ENCODE measurements around the gene RSU1.

The RSU1 gene

DNA sequence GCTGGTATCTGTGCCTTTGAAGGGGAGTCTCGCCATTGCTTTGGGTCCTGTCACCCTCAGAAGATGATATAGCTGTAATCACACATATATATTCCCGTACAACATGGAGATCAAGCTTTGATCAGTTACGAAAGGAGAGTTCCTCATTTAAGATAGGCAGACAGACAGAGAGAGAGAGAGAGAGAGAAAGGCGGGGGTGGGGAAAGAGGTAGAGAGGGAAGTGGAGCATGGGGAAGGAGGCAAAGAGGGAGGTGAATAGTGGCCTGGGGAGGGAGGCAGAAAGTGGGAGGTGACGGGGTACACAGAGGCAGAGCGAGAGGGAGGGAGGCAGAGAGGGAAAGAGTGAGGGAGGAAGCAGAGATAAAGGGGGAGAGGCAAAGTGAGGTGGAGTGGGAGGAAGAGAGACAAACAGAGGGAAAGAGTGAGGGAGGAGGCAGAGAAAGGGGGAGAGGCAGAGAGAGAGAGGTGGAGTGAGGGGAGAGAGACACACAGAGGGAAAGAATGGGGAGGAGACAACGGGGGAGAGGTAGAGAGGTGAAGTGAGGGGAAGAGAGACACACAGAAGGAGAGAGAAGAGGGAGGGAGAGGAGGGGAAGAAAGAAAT lies 250.9 kb downstream of the RSU1 start:
- TF ChIP-seq, protein P1, sequence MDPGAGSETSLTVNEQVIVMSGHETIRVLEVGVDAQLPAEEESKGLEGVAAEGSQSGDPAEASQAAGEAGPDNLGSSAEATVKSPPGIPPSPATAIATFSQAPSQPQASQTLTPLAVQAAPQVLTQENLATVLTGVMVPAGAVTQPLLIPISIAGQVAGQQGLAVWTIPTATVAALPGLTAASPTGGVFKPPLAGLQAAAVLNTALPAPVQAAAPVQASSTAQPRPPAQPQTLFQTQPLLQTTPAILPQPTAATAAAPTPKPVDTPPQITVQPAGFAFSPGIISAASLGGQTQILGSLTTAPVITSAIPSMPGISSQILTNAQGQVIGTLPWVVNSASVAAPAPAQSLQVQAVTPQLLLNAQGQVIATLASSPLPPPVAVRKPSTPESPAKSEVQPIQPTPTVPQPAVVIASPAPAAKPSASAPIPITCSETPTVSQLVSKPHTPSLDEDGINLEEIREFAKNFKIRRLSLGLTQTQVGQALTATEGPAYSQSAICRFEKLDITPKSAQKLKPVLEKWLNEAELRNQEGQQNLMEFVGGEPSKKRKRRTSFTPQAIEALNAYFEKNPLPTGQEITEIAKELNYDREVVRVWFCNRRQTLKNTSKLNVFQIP (CRISPR knock-in tag; IDR thresholded peaks at IDR 0.05; ENCODE audit: borderline replicate concordance, low read depth) = no peak
- TF ChIP-seq TCF4 (CRISPR knock-in tag; IDR thresholded peaks at IDR 0.05; ENCODE audit: borderline replicate concordance) (no peak), ZC3H10 (CRISPR knock-in tag; IDR thresholded peaks at IDR 0.05) (no peak), RARB (CRISPR knock-in tag; IDR thresholded peaks at IDR 0.05) (no peak), OSR1 (CRISPR knock-in tag; IDR thresholded peaks at IDR 0.05) (no peak), GLIS3 (CRISPR knock-in tag; IDR thresholded peaks at IDR 0.05) (no peak), ESRRG (CRISPR knock-in tag; IDR thresholded peaks at IDR 0.05) (no peak), TOX (CRISPR knock-in tag; IDR thresholded peaks at IDR 0.05; ENCODE audit: borderline replicate concordance) (no peak), SNAI2 (CRISPR knock-in tag; IDR thresholded peaks at IDR 0.05) (no peak), BACH2 (CRISPR knock-in tag; IDR thresholded peaks at IDR 0.05; ENCODE audit: borderline replicate concordance) (no peak), ZNF8 (CRISPR knock-in tag; IDR thresholded peaks at IDR 0.05) (no peak), ARNTL (CRISPR knock-in tag; IDR thresholded peaks at IDR 0.05; ENCODE audit: borderline replicate concordance, low read depth) (no peak), PPARA (CRISPR knock-in tag; IDR thresholded peaks at IDR 0.05; ENCODE audit: borderline replicate concordance) (no peak)
- TF ChIP-seq, protein P2, sequence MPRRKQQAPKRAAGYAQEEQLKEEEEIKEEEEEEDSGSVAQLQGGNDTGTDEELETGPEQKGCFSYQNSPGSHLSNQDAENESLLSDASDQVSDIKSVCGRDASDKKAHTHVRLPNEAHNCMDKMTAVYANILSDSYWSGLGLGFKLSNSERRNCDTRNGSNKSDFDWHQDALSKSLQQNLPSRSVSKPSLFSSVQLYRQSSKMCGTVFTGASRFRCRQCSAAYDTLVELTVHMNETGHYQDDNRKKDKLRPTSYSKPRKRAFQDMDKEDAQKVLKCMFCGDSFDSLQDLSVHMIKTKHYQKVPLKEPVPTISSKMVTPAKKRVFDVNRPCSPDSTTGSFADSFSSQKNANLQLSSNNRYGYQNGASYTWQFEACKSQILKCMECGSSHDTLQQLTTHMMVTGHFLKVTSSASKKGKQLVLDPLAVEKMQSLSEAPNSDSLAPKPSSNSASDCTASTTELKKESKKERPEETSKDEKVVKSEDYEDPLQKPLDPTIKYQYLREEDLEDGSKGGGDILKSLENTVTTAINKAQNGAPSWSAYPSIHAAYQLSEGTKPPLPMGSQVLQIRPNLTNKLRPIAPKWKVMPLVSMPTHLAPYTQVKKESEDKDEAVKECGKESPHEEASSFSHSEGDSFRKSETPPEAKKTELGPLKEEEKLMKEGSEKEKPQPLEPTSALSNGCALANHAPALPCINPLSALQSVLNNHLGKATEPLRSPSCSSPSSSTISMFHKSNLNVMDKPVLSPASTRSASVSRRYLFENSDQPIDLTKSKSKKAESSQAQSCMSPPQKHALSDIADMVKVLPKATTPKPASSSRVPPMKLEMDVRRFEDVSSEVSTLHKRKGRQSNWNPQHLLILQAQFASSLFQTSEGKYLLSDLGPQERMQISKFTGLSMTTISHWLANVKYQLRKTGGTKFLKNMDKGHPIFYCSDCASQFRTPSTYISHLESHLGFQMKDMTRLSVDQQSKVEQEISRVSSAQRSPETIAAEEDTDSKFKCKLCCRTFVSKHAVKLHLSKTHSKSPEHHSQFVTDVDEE (CRISPR knock-in tag; IDR thresholded peaks at IDR 0.05) = no peak
- TF ChIP-seq, protein P3, sequence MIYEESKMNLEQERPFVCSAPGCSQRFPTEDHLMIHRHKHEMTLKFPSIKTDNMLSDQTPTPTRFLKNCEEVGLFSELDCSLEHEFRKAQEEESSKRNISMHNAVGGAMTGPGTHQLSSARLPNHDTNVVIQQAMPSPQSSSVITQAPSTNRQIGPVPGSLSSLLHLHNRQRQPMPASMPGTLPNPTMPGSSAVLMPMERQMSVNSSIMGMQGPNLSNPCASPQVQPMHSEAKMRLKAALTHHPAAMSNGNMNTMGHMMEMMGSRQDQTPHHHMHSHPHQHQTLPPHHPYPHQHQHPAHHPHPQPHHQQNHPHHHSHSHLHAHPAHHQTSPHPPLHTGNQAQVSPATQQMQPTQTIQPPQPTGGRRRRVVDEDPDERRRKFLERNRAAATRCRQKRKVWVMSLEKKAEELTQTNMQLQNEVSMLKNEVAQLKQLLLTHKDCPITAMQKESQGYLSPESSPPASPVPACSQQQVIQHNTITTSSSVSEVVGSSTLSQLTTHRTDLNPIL (CRISPR knock-in tag; IDR thresholded peaks at IDR 0.05; ENCODE audit: low read depth) = no peak
- TF ChIP-seq, protein P4, sequence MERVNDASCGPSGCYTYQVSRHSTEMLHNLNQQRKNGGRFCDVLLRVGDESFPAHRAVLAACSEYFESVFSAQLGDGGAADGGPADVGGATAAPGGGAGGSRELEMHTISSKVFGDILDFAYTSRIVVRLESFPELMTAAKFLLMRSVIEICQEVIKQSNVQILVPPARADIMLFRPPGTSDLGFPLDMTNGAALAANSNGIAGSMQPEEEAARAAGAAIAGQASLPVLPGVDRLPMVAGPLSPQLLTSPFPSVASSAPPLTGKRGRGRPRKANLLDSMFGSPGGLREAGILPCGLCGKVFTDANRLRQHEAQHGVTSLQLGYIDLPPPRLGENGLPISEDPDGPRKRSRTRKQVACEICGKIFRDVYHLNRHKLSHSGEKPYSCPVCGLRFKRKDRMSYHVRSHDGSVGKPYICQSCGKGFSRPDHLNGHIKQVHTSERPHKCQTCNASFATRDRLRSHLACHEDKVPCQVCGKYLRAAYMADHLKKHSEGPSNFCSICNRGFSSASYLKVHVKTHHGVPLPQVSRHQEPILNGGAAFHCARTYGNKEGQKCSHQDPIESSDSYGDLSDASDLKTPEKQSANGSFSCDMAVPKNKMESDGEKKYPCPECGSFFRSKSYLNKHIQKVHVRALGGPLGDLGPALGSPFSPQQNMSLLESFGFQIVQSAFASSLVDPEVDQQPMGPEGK (CRISPR knock-in tag; IDR thresholded peaks at IDR 0.05; ENCODE audit: borderline replicate concordance) = no peak
- TF ChIP-seq, protein P5, sequence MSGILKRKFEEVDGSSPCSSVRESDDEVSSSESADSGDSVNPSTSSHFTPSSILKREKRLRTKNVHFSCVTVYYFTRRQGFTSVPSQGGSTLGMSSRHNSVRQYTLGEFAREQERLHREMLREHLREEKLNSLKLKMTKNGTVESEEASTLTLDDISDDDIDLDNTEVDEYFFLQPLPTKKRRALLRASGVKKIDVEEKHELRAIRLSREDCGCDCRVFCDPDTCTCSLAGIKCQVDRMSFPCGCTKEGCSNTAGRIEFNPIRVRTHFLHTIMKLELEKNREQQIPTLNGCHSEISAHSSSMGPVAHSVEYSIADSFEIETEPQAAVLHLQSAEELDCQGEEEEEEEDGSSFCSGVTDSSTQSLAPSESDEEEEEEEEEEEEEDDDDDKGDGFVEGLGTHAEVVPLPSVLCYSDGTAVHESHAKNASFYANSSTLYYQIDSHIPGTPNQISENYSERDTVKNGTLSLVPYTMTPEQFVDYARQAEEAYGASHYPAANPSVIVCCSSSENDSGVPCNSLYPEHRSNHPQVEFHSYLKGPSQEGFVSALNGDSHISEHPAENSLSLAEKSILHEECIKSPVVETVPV (CRISPR knock-in tag; IDR thresholded peaks at IDR 0.05) = no peak

DNA sequence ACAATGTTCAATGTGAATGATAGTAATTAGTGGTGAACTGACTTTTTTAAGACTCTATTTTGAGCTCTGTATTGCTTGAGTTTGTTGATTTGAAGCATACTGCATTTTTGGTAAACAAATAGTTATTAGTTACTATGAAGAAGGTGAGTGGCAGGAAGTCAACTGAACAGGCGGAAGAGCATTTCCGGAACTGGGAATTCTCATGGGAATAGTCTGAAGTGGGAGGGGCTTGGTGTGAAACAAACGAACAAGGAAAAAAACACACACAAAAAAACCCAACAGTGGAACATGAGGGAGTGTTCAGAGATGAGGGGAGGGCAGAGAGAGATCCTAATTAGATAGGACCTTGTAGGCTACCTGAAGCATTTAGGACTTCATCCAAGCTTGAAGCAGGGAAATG lies 251.6 kb downstream of the RSU1 start:
- TF ChIP-seq, protein P2 (CRISPR knock-in tag; IDR thresholded peaks at IDR 0.05) = no peak
- TF ChIP-seq ZC3H10 (CRISPR knock-in tag; IDR thresholded peaks at IDR 0.05) = no peak
- no peak for TF ChIP-seq ISL1 (CRISPR knock-in tag; IDR thresholded peaks at IDR 0.05)
- TF ChIP-seq, protein P4 (CRISPR knock-in tag; IDR thresholded peaks at IDR 0.05; ENCODE audit: borderline replicate concordance) = no peak
- TF ChIP-seq SNAI2 (CRISPR knock-in tag; IDR thresholded peaks at IDR 0.05) = no peak
- no peak for TF ChIP-seq ARNTL (CRISPR knock-in tag; IDR thresholded peaks at IDR 0.05; ENCODE audit: borderline replicate concordance, low read depth)
- no peak for TF ChIP-seq OSR1 (CRISPR knock-in tag; IDR thresholded peaks at IDR 0.05)
- TF ChIP-seq CSDC2 (CRISPR knock-in tag; IDR thresholded peaks at IDR 0.05) = no peak
- TF ChIP-seq, protein P1 (CRISPR knock-in tag; IDR thresholded peaks at IDR 0.05; ENCODE audit: borderline replicate concordance, low read depth) = no peak
- no peak for TF ChIP-seq PPARA (CRISPR knock-in tag; IDR thresholded peaks at IDR 0.05; ENCODE audit: borderline replicate concordance)
- TF ChIP-seq ZFP30 (CRISPR knock-in tag; IDR thresholded peaks at IDR 0.05) = no peak
- ATAC-seq = no peak

More for the DNA sequence above, 250.9 kb downstream of the RSU1 start:
- ATAC-seq = no peak
